Spinal cord (tissue), 10 donors: ENCODE results near the gene SDF4. TPM values are rescaled to one million over a fixed set of nuclear protein-coding genes. Genes with fewer than 3 reads are reported as not detected.
"Not testable (repeated sequence)": the region's sequence is repeated elsewhere in the genome, so short reads cannot be mapped to it uniquely, and the experiment has no call there.

ENCODE experiments used
- DNase-seq, 6 donors: peaks; one replicate each; pipeline versions ENCODE4 v3.0.0 to v3.0.0-alpha.2; 2013 to 2015; ENCODE audit warnings: low spot score in 6 of 6, low read depth in 4 of 6
- H3K27ac ChIP-seq: one replicate; pipeline ENCODE4 v1.5.1; 2013; ENCODE audit warnings: low read depth, low read length, control low read depth
- H3K27me3 ChIP-seq: one replicate; pipeline ENCODE4 v1.6.1; 2013; ENCODE audit warnings: low read length; ENCODE audit not compliant: control insufficient read depth, insufficient read depth
- H3K36me3 ChIP-seq: one replicate; pipeline ENCODE4 v1.6.1; 2013; ENCODE audit warnings: low read length; ENCODE audit not compliant: control insufficient read depth, insufficient read depth
- H3K4me1 ChIP-seq: one replicate; pipeline ENCODE4 v1.6.1; 2013; ENCODE audit warnings: low read length; ENCODE audit not compliant: control insufficient read depth, insufficient read depth
- H3K4me3 ChIP-seq: one replicate; pipeline ENCODE4 v1.5.1; 2013; ENCODE audit warnings: low read depth, low read length, control low read depth
- H3K9me3 ChIP-seq: one replicate; pipeline ENCODE4 v1.6.1; 2013; ENCODE audit warnings: low read length; ENCODE audit not compliant: control insufficient read depth, insufficient read depth
- WGBS: methylation state at CpG from one replicate; pipeline ENCODE4 v1.1.5; 2013; ENCODE audit warnings: missing lambda C conversion rate; ENCODE audit not compliant: insufficient coverage; 5-methylcytosine and 5-hydroxymethylcytosine counted together
- polyA plus RNA-seq, 2 donors: library from polyadenylated mRNA; unstranded; fragments of 120-200 nt; gene quantifications; one replicate each; pipeline ENCODE4 v1.2.1, GENCODE V29; 2013; ENCODE audit not compliant: insufficient read length in 2 of 2
- total RNA-seq, 2 donors: library from RNA; depleted of rRNA in 1 of 2; stranded (reverse); fragments of 120-200 nt in 1 of 2; fragments of >200 nt in 1 of 2; gene quantifications; one replicate each; pipeline versions ENCODE4 v1.2.3 to v1.2.4, GENCODE V29; 2013 to 2014
- donor health status: healthy.

Gene SDF4
- total and polyA plus RNA-seq, 4 donors, result 31.0 to 160 (median 106) TPM

DNA sequence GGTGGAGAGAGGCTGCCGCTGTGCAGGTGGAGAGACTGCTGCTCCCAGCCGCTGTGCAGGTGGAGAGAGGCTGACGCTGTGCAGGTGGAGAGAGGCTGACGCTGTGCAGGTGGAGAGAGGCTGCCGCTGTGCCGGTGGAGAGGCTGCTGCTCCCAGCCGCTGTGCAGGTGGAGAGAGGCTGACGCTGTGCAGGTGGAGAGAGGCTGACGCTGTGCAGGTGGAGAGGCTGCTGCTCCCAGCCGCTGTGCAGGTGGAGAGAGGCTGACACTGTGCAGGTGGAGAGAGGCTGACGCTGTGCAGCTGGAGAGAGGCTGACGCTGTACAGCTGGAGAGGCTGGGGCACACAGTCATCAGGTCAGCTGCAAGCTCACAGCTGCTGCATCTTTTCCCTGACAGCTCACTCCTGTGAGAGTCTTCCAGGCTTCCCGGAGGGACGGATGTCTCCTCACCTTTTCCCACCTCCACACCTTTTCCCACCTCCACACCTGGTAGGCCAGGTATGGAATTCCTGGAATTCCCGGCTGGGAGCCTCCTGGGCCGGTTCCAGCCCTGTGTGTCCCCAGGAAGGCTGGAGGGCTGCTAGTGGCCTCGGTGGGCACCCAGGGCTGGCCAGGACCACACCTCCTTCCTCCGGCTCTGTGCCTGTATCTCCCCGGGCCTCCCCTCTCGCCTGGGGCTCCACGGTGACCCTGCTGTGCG, 55.6 kb downstream of the SDF4 start:
- Histone ChIP-seq H3K4me1 (peaks cover 12% of the 10 kb centered on the region), H3K27me3 (peaks cover 23% of the 10 kb centered on the region)
- H3K4me3 ChIP-seq, H3K36me3 ChIP-seq, H3K9me3 ChIP-seq, DNase-seq, H3K27ac ChIP-seq: not testable (repeated sequence)
- WGBS, result 56% methylated on average over 19 of the region's 22 CpGs

DNA sequence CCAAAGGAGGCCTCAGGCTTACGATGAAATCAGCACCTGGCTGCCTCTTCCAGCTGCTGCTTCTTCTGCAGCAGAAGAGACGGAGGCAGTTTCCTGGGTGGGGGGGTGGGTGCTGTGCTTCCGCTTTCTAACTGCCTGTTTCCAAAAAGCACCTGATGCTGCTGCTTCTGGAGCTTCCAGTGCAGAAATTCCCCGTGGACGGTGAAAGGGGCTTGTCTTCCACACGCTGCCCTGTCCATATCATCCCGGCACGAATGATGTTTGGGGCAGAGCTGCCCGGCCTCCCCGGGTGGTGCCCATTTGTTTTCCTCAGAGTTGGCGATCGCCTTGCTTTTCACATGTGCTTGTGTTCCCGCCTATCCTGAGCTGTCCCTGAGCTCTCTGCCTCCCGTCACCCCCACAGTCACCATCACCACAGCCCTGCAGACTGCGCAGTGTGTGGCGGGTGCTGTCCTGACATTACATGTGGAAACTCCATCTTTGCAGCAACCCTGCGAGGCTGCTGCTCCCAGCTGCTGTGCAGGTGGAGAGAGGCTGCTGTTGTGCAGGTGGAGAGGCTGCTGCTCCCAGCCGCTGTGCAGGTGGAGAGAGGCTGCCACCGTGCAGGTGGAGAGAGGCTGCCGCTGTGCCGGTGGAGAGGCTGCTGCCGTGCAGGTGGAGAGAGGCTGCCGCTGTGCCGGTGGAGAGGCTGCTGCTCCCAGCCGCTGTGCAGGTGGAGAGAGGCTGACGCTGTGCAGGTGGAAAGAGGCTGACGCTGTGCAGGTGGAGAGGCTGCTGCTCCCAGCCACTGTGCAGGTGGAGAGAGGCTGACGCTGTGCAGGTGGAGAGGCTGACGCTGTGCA, 56.4 kb downstream of the SDF4 start:
- peaks cover 23% of the 10 kb centered on the region for H3K27me3 ChIP-seq
- no peak overlapping the region for H3K27ac ChIP-seq
- no peak overlapping the region for H3K4me3 ChIP-seq
- H3K4me1 ChIP-seq, result peaks cover 15% of the 10 kb centered on the region
- DNase-seq, result no peak
- no peaks in the 10 kb centered on the region for H3K9me3 ChIP-seq
- WGBS, result 86% methylated on average over 23 of the region's 29 CpGs
- H3K36me3 ChIP-seq, result peaks cover 10% of the 10 kb centered on the region

DNA sequence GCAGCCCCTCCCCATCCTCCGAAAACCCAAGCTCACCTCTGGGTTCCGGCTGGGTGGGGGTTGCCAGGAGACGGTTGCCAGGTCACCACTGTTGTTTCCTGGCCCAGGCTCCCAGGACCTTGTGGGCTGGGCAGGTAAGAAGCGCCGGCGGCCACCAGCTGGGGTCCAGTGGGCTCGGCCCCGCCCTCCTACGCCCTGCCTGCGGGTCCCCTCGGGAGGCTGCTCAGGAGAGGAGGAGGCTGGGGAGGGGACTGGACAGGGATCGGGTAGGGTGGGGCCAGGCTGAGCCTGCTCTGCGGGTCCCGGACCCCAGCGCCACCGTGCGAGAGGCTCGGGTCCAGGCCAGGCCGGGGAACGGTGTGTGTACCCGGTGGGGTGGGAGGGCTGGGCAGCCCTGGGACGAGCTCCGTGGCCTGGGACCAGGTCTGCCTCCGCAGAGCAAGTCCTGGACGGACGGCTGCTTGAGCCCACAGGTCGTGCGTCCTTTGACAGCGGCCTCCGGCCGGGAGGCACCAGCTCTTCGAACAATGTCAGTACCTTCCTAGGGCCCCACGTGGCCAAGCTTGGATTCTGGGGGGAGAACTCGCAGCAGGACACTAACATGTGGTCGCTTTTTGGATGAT, 57.9 kb downstream of the SDF4 start, which contains the start of gene TTLL10:
TTLL10 (plus strand) TSS at position 88 of the 623 bp plus-strand sequence. CDS start 5,336 bp downstream, outside the sequence.
- H3K4me1 ChIP-seq, result peaks cover 22% of the 10 kb centered on the region
- H3K27ac ChIP-seq, result no peak within 1 kb of the TSS
- H3K9me3 ChIP-seq, result no peaks in the 10 kb centered on the region
- WGBS, result 10% methylated on average over 34 of the region's 35 CpGs
- no peak for DNase-seq
- peaks cover 6% of the 10 kb centered on the region for H3K36me3 ChIP-seq
- no peak within 1 kb of the TSS for H3K4me3 ChIP-seq
- peaks cover 23% of the 10 kb centered on the region for H3K27me3 ChIP-seq

DNA sequence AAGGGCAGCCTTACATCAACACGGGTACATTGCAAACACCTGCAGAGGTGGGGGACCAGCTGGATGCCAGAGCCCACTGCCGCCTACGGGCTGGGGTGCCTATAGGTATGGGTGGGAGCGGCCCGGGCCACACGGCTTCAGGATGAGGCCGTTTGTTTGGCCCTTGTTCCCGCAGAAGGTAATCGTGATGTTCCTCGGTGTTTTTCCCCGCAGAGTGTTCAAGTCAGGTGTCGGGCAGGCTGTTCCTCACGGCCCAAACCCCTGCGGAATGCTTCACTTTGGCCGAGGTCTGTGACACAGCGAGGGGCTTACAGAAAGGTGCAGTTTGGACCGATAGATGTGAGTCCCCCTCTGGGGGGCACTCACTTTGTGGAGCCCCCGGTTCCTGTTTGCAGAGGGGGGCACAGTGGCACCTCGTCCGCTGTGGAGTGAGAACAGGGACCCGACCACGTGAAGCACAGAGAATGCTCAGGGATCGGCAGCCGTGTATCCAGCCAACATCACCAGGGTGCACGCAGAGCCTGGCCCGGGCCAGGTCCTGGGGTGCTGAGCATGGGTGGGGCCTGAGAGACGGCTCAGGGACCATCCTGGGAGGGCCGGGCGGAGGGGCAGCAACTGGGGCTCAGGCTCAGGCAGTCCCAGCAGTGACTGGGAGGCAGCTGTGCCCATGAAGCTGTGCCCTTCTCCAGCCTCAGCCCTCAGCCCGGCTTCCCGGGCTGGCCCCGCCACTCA, 58.6 kb downstream of the SDF4 start:
- WGBS, result 59% methylated on average over 31 of the region's 32 CpGs
- Histone ChIP-seq H3K27me3 (peaks cover 23% of the 10 kb centered on the region), H3K4me3 (no peak overlapping the region), H3K36me3 (peaks cover 3% of the 10 kb centered on the region), H3K4me1 (peaks cover 22% of the 10 kb centered on the region), H3K27ac (no peak overlapping the region), H3K9me3 (no peaks in the 10 kb centered on the region)
- no peak for DNase-seq

DNA sequence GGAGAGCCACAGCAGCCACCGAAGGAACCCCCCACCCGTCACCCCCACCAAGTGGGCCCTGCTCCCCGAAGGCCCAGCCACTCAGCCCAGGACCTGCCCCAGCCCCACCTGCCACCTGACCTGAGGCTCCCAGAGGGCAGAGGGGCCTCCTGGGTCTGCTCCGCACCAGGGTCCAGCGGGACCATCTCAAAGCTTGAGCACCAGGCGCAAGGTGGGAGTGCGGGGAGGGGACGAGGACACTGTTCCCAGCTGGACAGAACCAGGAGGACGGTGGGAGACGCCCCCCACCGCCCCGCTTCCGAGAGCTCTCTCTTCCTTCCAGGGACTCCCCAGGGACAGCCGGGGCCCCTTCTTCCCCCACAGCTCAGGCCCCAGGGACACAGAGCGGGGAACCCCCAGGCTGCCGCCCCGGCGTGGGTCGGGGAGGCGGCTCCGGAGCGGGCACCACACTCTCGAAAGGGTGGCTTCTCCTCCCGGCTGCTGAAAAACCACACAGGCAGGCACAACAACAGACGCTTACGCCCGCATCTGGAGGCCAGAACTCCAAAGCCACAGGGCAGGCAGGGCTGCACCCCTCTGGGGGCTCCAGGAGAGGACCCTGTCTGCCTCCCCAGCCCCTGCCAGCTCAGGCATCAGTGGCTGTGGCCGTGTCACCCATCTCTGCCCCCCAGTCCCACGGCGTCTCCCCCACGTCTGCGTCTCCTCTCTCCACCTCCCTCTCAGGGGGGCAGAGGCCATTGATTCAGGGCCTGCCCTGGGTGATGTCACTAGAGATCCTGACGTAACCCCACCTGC, 60.1 kb downstream of the SDF4 start:
- Histone ChIP-seq H3K4me1 (peaks cover 22% of the 10 kb centered on the region), H3K36me3 (no peaks in the 10 kb centered on the region), H3K4me3 (no peak overlapping the region), H3K27ac (no peak overlapping the region), H3K9me3 (no peaks in the 10 kb centered on the region), H3K27me3 (peaks cover 23% of the 10 kb centered on the region)
- WGBS, result 84% methylated on average over 32 of the region's 33 CpGs
- no peak for DNase-seq

DNA sequence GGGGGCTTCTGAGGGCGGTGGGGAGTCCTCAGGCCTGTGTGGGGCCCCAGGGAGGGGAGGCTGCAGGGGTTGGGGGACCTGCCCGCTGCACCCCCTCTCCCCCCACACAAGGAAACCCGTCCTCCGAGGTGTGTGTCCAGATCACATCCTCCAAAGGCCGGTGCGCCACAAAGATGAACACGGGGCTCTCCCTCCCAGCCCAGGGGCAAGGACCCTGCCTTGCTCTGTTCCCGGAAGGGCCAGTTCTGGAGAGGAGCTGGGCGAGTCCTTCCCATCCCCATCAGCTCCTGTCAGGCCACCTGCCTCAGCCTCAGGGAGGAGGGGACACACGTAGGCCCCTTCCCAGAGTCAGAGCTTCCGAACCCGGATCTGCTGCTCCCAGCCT, 60.6 kb downstream of the SDF4 start:
- Histone ChIP-seq H3K9me3 (no peaks in the 10 kb centered on the region), H3K4me1 (peaks cover 26% of the 10 kb centered on the region), H3K36me3 (no peaks in the 10 kb centered on the region), H3K4me3 (no peak overlapping the region), H3K27me3 (peaks cover 20% of the 10 kb centered on the region), H3K27ac (no peak overlapping the region)
- DNase-seq, result no peak
- WGBS, result 83% methylated on average over 11 of the region's 12 CpGs

DNA sequence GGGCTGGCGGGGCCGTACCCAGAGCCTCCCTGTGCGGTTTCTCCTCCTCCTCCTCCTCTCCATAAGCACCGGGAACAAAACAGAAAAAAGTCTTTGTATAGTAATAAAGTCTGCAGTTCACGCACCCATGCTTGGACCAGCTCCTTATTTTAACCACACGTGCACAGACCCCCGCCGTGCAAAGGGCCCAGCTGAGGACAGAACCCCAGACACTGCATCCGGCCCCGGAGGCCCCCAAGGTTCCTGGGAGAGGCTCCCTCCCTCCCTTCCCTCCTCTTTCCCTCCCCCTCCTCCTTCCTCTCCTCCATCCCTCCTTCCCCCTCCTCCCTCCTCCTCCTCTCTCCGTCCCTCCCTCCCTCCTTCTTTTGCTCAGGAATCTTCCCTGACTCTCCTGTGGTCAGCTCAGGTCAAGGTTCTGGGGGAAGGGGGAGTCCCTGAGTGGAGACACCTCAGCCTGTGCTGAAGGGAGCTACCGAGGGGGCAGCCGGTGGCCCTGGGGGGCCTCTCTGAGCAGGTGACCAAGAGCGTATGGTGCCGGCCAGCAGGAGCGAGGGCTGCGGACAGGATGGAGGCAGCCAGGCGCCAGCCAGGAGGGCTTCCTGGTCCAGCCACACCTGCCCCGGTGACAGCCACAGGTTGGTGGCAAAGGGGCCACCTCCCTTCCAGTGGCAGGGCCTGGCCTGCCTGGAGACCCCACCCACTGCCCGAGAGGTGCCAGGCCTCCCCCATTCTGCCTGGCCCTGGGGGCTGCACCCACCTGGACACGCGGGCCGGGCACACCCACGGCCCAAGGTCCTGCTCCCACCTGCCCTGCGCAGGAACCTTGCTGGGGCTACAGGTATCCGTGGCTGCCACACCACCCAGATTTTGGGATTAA, 61.3 kb downstream of the SDF4 start:
- H3K27ac ChIP-seq, result no peak overlapping the region
- no peaks in the 10 kb centered on the region for H3K9me3 ChIP-seq
- no peak for DNase-seq
- WGBS, result 69% methylated on average over 21 of the region's 26 CpGs
- no peak overlapping the region for H3K4me3 ChIP-seq
- no peaks in the 10 kb centered on the region for H3K36me3 ChIP-seq
- peaks cover 17% of the 10 kb centered on the region for H3K27me3 ChIP-seq
- peaks cover 26% of the 10 kb centered on the region for H3K4me1 ChIP-seq

DNA sequence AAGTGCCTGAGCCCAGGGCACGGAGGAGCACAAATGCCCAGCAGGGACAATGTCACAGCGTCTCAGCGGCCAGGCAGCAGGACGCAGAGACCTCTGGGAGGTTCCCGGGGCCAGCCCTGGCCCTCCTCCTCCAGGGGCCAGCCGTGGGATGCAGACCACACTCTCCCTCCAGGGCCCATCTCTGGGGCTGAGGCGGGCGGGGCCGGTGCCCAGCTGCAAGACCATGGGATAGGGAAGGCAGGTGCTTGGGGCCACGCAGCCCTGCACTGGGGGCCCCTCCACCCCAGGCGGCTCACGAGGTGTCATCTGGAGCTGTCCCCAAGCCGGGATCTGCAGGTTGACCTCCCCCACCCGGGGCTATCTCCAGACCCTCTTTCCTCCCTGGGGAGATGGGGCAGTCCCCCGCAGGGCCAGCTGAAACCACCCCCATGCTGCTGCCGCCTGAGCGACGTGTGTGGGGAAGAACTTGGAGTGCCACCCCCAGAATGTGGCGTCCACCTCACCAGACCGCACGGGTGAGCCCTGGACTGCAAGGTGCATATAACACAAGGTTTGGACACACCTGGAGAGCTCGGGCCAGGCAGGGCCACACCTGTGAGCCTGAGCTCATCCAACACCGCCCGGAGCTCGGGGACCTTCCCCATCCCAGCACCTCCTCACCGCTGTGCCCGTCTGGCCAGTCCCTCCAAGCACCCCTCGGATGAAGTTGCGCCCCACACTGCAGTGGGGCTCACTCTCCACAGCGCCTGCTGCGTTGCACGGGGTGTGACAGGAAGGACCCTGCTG, 62.2 kb downstream of the SDF4 start:
- H3K4me1 ChIP-seq, result peaks cover 26% of the 10 kb centered on the region
- H3K9me3 ChIP-seq, result no peaks in the 10 kb centered on the region
- no peak for DNase-seq
- no peak overlapping the region for H3K4me3 ChIP-seq
- no peak overlapping the region for H3K27ac ChIP-seq
- H3K27me3 ChIP-seq, result peaks cover 22% of the 10 kb centered on the region
- H3K36me3 ChIP-seq, result no peaks in the 10 kb centered on the region
- WGBS, result 71% methylated on average over 27 of the region's 32 CpGs
